CD4-positive, CD25-positive, alpha-beta regulatory T cell (primary cell): Measurements from ENCODE around the gene BACE2. TPM values are rescaled to one million over a fixed set of nuclear protein-coding genes. Genes with fewer than 3 reads are reported as not detected.
"Not testable (repeated sequence)": the region's sequence is repeated elsewhere in the genome, so short reads cannot be mapped to it uniquely, and the experiment has no call there.

Source experiments
- ATAC-seq, 2 donors: fragments of 150-1000 bp; cut with Tn5 transposase; one replicate each; pipeline ENCODE4 v1.10.0; 2021; ENCODE audit warnings: low read depth in 2 of 2, moderate number of reproducible peaks in 2 of 2, moderate library complexity in 1 of 2
- DNase-seq, 3 donors: peaks; one replicate each; pipeline versions ENCODE4 v3.0.0 to v3.0.0-alpha.2; 2012 to 2022; ENCODE audit warnings: mixed read lengths in 1 of 3
- H3K27ac ChIP-seq: one replicate; pipeline ENCODE4 v1.7.0; 2013; ENCODE audit warnings: mild to moderate bottlenecking, low read length; ENCODE audit not compliant: insufficient read depth, poor library complexity, severe bottlenecking
- H3K27me3 ChIP-seq: one replicate; pipeline ENCODE4 v1.7.0; 2013; ENCODE audit warnings: low read length; ENCODE audit not compliant: control insufficient read depth, insufficient read depth
- H3K36me3 ChIP-seq: one replicate; pipeline ENCODE4 v1.7.0; 2013; ENCODE audit warnings: mild to moderate bottlenecking, low read length, moderate library complexity; ENCODE audit not compliant: control insufficient read depth, insufficient read depth
- H3K4me1 ChIP-seq: 2 replicates; pipeline ENCODE4 v1.7.0; 2013; ENCODE audit warnings: mild to moderate bottlenecking, low read length; ENCODE audit not compliant: insufficient read depth, control insufficient read depth, poor library complexity, severe bottlenecking
- H3K4me3 ChIP-seq: one replicate; pipeline ENCODE4 v1.7.0; 2013; ENCODE audit warnings: low read depth, mild to moderate bottlenecking, low read length, moderate library complexity
- H3K9me3 ChIP-seq, 2 experiments: 1 replicate in 1 of 2; 2 replicates in 1 of 2; pipeline ENCODE4 v1.7.0; 2013; ENCODE audit warnings: low read length in 2 of 2, mild to moderate bottlenecking in 1 of 2, moderate library complexity in 1 of 2; ENCODE audit not compliant: control insufficient read depth in 2 of 2
- H3K27ac Mint-ChIP-seq, 3 donors: one replicate each; pipeline ENCODE4 v1.8.0; 2020 to 2022; ENCODE audit warnings: mild to moderate bottlenecking in 3 of 3, mixed read lengths in 3 of 3, moderate library complexity in 2 of 3
- H3K27me3 Mint-ChIP-seq: one replicate; pipeline ENCODE4 v1.8.0; 2022; ENCODE audit warnings: mild to moderate bottlenecking, mixed read lengths
- H3K36me3 Mint-ChIP-seq: one replicate; pipeline ENCODE4 v1.8.0; 2020; ENCODE audit warnings: mixed read lengths
- H3K4me1 Mint-ChIP-seq, 4 donors: one replicate each; pipeline ENCODE4 v1.8.0; 2020 to 2022; ENCODE audit warnings: mixed read lengths in 4 of 4, mild to moderate bottlenecking in 1 of 4
- H3K4me3 Mint-ChIP-seq, 4 donors: one replicate each; pipeline ENCODE4 v1.8.0; 2020 to 2022; ENCODE audit warnings: mild to moderate bottlenecking in 4 of 4, mixed read lengths in 4 of 4, moderate library complexity in 3 of 4
- H3K9me3 Mint-ChIP-seq, 7 donors: one replicate each; pipeline ENCODE4 v1.8.0; 2020 to 2022; ENCODE audit warnings: mixed read lengths in 7 of 7, mild to moderate bottlenecking in 3 of 7, moderate library complexity in 2 of 7
- polyA plus RNA-seq, 4 donors: library from polyadenylated mRNA; unstranded; fragments of 300-500 nt; fragmentation: Illumina TruSeq; gene quantifications; one replicate each; pipeline ENCODE4 v1.2.3, GENCODE V29; 2021
- total RNA-seq: library from RNA; stranded (reverse); gene quantifications from one replicate; pipeline ENCODE4 v1.2.3, GENCODE V29; 2022

Gene BACE2
- total and polyA plus RNA-seq, 5 donors from 2014 or later: 0.70 to 2.5 (median 1.1) TPM

DNA sequence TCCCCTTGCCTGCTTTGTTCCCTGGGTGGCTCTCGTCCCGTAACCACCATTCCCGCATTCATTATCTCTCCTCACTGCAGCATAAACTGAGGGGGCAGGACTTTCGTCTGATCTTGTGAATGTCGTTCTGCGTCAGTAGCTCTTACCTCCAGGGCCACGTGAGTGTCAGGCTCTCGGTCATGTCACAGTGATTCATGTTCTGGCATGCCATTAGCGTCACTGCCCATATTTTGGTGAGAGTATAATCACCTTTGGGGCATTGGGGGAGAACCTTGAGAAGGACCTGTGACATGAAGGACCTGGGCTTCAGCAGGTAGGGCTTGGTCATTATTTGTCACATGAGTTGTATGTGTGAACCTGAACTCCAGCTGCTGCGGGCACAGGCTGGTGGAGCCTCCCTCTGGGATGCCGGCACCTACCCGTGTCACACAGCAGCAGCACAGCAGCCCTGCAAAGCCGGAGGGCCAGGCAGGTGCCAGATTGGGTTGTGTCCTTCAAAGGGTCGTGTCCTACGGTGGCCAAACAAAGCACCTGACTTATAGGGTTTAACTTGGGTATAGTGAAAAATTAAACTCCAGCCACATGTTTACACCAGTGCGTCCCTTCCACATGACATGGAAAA is 68.5 kb downstream of the BACE2 start:
- Histone ChIP-seq H3K9me3 (no peaks in the 10 kb centered on the region), H3K27me3 (no peaks in the 10 kb centered on the region), H3K36me3 (no peaks in the 10 kb centered on the region), H3K4me3 (no peak overlapping the region), H3K4me1 (no peaks in the 10 kb centered on the region), H3K27ac (no peak overlapping the region)
- peaks cover 0 to 2% (median 0%) of the 10 kb centered on the region in 7 donors for H3K9me3 Mint-ChIP-seq
- no peaks in the 10 kb centered on the region for H3K36me3 Mint-ChIP-seq
- H3K27ac Mint-ChIP-seq: no peak overlapping the region
- DNase-seq: no peak
- H3K27me3 Mint-ChIP-seq: no peaks in the 10 kb centered on the region
- H3K4me1 Mint-ChIP-seq: no peaks in the 10 kb centered on the region
- H3K4me3 Mint-ChIP-seq: no peak overlapping the region
- no peak for ATAC-seq

DNA sequence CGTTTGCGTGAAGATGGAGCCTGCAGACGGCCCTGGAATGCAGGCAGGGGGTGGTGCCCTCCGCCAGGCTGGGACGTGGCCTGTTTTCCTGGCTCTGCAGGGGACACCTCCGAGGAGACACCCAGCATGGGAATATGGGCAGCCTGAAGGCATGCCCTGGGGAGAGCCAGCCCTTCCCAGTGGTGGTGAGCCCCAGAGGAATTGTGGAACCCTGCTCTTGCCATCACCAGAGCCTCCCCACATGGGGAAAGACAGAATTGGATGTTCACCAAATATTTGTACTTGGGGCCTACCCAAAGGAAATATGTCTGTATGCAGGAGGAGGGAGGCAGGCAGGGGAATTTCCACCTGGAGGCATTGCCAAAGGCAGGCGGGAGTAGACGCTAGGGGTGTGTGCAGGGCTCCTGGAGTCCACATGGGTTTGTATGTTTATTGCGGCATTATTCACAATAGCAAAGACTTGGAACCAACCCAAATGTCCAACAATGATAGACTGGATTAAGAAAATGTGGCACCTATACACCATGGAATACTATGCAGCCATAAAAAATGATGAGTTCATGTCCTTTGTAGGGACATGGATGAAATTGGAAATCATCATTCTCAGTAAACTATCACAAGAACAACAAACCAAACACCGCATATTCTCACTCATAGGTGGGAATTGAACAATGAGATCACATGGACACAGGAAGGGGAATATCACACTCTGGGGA is 70.3 kb downstream of the BACE2 start:
- not testable (repeated sequence) for H3K36me3 Mint-ChIP-seq, H3K27ac Mint-ChIP-seq, H3K36me3 ChIP-seq, H3K9me3 Mint-ChIP-seq, H3K27ac ChIP-seq, DNase-seq, H3K4me3 ChIP-seq, H3K4me1 ChIP-seq, H3K27me3 Mint-ChIP-seq, H3K27me3 ChIP-seq, ATAC-seq, H3K4me1 Mint-ChIP-seq, H3K9me3 ChIP-seq
- H3K4me3 Mint-ChIP-seq: peak overlapping the region in 1 of 4 donors; percentile 21

DNA sequence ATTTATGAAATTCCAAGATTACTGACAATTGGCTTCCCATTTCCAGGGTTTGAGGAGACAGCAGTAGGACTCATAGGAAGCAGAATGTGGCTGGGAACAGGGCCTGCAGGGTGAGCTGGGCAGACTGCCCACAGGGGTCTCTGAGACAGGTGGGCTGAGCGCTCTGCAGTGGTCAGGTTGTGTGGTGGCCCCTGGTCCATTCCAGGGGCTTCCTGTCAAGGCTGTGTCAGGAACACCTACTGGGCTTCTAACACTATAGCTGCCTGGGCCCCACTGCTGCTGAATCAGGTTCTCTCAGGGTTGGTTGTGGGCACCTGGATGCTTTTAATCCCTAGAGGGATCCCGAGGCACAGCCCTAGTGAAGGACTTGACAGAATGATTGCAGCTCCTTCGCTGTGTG is 72.1 kb downstream of the BACE2 start:
- no peaks in the 10 kb centered on the region for H3K36me3 ChIP-seq
- no peak for ATAC-seq
- H3K27me3 Mint-ChIP-seq: no peaks in the 10 kb centered on the region

DNA sequence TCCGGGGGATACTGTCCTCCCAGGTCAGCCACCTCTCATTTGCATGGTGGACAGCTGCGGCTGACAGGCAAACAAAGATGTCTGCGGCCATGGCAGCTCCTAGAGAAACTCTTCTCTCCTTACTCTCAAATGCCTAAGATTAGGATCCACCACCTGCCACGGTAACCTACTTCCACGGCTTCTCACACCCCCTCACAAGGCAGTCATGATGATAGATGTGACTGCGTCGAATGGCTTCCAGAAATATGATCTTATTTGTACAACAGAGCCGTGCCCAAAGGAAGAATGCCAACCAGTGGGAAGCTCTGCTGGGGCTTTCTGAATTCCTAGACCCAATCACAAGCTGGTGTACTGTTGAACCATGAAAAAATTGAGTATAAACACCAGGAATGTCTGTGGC is 73.4 kb downstream of the BACE2 start:
- Histone ChIP-seq H3K27ac (no peak overlapping the region), H3K4me1 (no peaks in the 10 kb centered on the region), H3K9me3 (no peaks in the 10 kb centered on the region), H3K36me3 (no peaks in the 10 kb centered on the region), H3K4me3 (no peak overlapping the region), H3K27me3 (no peaks in the 10 kb centered on the region)
- Mint-ChIP-seq H3K27ac (no peak overlapping the region), H3K9me3 (no peaks in the 10 kb centered on the region), H3K27me3 (no peaks in the 10 kb centered on the region), H3K4me3 (no peak overlapping the region), H3K36me3 (no peaks in the 10 kb centered on the region), H3K4me1 (no peaks in the 10 kb centered on the region)
- DNase-seq (no peak), ATAC-seq (no peak)

More for the DNA sequence above, 72.1 kb downstream of the BACE2 start:
- Histone ChIP-seq H3K27ac (no peak overlapping the region), H3K27me3 (no peaks in the 10 kb centered on the region), H3K9me3 (no peaks in the 10 kb centered on the region), H3K4me1 (no peaks in the 10 kb centered on the region), H3K4me3 (no peak overlapping the region)
- no peaks in the 10 kb centered on the region for H3K4me1 Mint-ChIP-seq
- no peaks in the 10 kb centered on the region for H3K36me3 Mint-ChIP-seq
- no peak overlapping the region for H3K4me3 Mint-ChIP-seq
- H3K27ac Mint-ChIP-seq: no peak overlapping the region
- no peak for DNase-seq
- H3K9me3 Mint-ChIP-seq: no peaks in the 10 kb centered on the region

DNA sequence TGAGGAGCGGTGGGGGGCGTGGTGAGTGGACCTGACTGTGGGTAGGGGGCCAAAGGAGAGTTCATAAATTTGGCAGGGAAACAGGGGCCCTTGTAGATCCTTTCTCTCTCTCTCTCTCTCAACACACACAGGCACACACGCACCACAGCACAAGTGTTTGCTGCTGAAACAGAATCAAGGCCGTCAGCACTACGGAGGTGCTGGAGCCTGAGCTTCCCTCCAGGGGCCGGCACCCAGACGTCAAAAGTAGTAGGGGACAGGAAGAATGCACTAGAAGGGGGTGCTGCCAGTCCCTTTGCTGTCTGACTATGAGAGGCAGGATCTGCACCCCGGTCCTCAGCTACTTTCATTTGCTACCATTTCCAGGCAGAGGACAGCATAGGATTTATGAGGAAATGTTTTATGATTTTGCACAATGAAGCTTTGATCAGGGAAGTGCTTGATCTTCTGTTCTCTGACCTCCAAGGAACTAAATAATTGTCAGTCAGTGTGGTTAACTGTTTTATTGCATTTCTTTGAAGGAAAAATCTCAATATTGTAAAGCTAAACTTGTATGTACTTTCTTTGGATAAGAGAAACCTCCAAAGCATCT is 74.4 kb downstream of the BACE2 start:
- Mint-ChIP-seq H3K4me3 (no peak overlapping the region), H3K36me3 (no peaks in the 10 kb centered on the region), H3K4me1 (no peaks in the 10 kb centered on the region), H3K27me3 (peaks cover 6% of the 10 kb centered on the region), H3K27ac (no peak overlapping the region), H3K9me3 (peaks cover 0 to 1% (median 0%) of the 10 kb centered on the region in 7 donors)
- Histone ChIP-seq H3K9me3 (no peaks in the 10 kb centered on the region), H3K36me3 (no peaks in the 10 kb centered on the region), H3K4me3 (no peak overlapping the region), H3K4me1 (no peaks in the 10 kb centered on the region), H3K27me3 (no peaks in the 10 kb centered on the region), H3K27ac (no peak overlapping the region)
- DNase-seq (no peak), ATAC-seq (no peak)

DNA sequence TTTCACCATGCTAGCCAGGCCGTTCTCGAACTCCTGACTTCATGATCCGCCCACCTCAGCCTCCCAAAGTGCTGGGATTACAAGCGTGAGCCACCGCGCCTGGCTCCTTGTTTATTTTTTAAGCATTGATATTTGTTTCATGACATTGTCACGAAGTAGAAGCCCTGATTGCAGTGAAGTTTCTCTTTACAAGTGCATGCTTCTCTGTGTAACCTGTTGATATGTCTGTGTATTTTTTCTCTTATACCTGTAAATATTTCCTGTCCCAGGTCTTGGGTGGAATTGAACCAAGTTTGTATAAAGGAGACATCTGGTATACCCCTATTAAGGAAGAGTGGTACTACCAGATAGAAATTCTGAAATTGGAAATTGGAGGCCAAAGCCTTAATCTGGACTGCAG is 75.1 kb downstream of the BACE2 start:
- Mint-ChIP-seq H3K27ac (no peak overlapping the region), H3K9me3 (peaks cover 0 to 1% (median 0%) of the 10 kb centered on the region in 7 donors), H3K4me1 (no peaks in the 10 kb centered on the region), H3K4me3 (no peak overlapping the region), H3K27me3 (peaks cover 6% of the 10 kb centered on the region), H3K36me3 (no peaks in the 10 kb centered on the region)
- ATAC-seq (no peak), DNase-seq (no peak)
- Histone ChIP-seq H3K27me3 (no peaks in the 10 kb centered on the region), H3K4me3 (no peak overlapping the region), H3K4me1 (no peaks in the 10 kb centered on the region), H3K27ac (no peak overlapping the region), H3K36me3 (no peaks in the 10 kb centered on the region), H3K9me3 (no peaks in the 10 kb centered on the region)

DNA sequence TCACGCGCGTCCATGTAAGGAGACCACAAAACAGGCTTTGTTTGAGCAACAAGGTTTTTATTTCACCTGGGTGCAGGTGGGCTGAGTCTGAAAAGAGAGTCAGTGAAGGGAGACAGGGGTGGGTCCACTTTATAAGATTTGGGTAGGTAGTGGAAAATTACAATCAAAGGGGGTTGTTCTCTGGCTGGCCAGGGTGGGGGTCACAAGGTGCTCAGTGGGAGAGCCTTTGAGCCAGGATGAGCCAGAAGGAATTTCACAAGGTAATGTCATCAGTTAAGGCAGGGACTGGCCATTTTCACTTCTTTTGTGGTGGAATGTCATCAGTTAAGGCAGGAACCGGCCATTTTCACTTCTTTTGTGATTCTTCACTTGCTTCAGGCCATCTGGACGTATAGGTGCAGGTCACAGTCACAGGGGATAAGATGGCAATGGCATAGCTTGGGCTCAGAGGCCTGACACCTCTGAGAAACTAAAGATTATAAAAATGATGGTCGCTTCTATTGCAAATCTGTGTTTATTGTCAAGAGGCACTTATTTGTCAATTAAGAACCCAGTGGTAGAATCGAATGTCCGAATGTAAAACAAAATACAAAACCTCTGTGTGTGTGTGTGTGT is 76.4 kb downstream of the BACE2 start:
- not testable (repeated sequence) for DNase-seq, H3K27me3 Mint-ChIP-seq, H3K9me3 ChIP-seq, H3K4me3 ChIP-seq, H3K4me3 Mint-ChIP-seq, H3K36me3 ChIP-seq, H3K9me3 Mint-ChIP-seq, H3K36me3 Mint-ChIP-seq, H3K27me3 ChIP-seq, H3K27ac Mint-ChIP-seq, H3K27ac ChIP-seq, ATAC-seq, H3K4me1 Mint-ChIP-seq, H3K4me1 ChIP-seq
